LNCaP clone FGC (cell line): ENCODE data around the gene SPDYE5.
"Not testable (repeated sequence)": the region's sequence is repeated elsewhere in the genome, so short reads cannot be mapped to it uniquely, and the experiment has no call there.

Experiments used
- DNase-seq: peaks from one replicate; pipeline ENCODE4 v3.0.0-alpha.2; 2011; ENCODE audit warnings: low read depth
- H3K4me3 ChIP-seq: 2 replicates; pipeline ENCODE4 v1.5.1; 2011; ENCODE audit warnings: mild to moderate bottlenecking, low read depth, low read length, control low read depth
- CTCF ChIP-seq: IDR thresholded peaks from 2 replicates; pipeline ENCODE4 v1.5.1; 2012; ENCODE audit warnings: mild to moderate bottlenecking; ENCODE audit not compliant: control insufficient read depth, insufficient read depth; ENCODE audit errors: extremely low read depth

SPDYE5 gene

GRCh38 chr7:75492020-75492419 lies at the start of gene SPDYE5:
Gene SPDYE5 (plus strand): TSS chr7:75492320. CDS start chr7:75494048, 1,728 bp downstream.
- not testable (repeated sequence) for H3K4me3 ChIP-seq, DNase-seq

- peak overlapping the region; percentile 57 for H3K4me3 ChIP-seq
- not testable (repeated sequence) for DNase-seq
Observed at GRCh38 chr7:75442465-75443111, 49.5 kb upstream of the SPDYE5 start.

- DNase-seq, result not testable (repeated sequence)
Observed at GRCh38 chr7:75449946-75450345, 42.2 kb upstream of the SPDYE5 start.

GRCh38 chr7:75452494-75452955 lies 39.6 kb upstream of the SPDYE5 start:
- H3K4me3 ChIP-seq, DNase-seq: not testable (repeated sequence)
- peak; percentile 23; the same call in 1 of the 2 replicates for TF ChIP-seq CTCF

More at GRCh38 chr7:75449946-75450345, 42.2 kb upstream of the SPDYE5 start:
- not testable (repeated sequence) for H3K4me3 ChIP-seq

GRCh38 chr7:75456403-75456802 lies 35.7 kb upstream of the SPDYE5 start:
- DNase-seq, H3K4me3 ChIP-seq: not testable (repeated sequence)

GRCh38 chr7:75458034-75458433 lies 34.1 kb upstream of the SPDYE5 start:
- not testable (repeated sequence) for H3K4me3 ChIP-seq, DNase-seq

- H3K4me3 ChIP-seq, DNase-seq: not testable (repeated sequence)
Observed at GRCh38 chr7:75460541-75460940, 31.6 kb upstream of the SPDYE5 start.

GRCh38 chr7:75470166-75470565 lies 22.0 kb upstream of the SPDYE5 start:
- not testable (repeated sequence) for H3K4me3 ChIP-seq, DNase-seq

- not testable (repeated sequence) for DNase-seq, H3K4me3 ChIP-seq
Observed at GRCh38 chr7:75477457-75477856, 14.7 kb upstream of the SPDYE5 start.

- not testable (repeated sequence) for H3K4me3 ChIP-seq, DNase-seq
Observed at GRCh38 chr7:75480313-75480712, 11.8 kb upstream of the SPDYE5 start.

GRCh38 chr7:75485355-75485978 lies 6.7 kb upstream of the SPDYE5 start:
- peak overlapping the region; percentile 77 for H3K4me3 ChIP-seq
- not testable (repeated sequence) for DNase-seq

- peak within 1 kb of the TSS; percentile 77 for H3K4me3 ChIP-seq
Observed at GRCh38 chr7:75485979-75486643, 6.0 kb upstream of the SPDYE5 start, which contains the start of gene POM121C. Gene POM121C (minus strand): TSS chr7:75486299. CDS start chr7:75441496, 44,803 bp downstream.

GRCh38 chr7:75509033-75509432 lies 16.9 kb downstream of the SPDYE5 start:
- H3K4me3 ChIP-seq, DNase-seq: not testable (repeated sequence)

More at GRCh38 chr7:75485979-75486643, 6.0 kb upstream of the SPDYE5 start, which contains the start of gene POM121C:
- DNase-seq, result peak; percentile 67

- not testable (repeated sequence) for H3K4me3 ChIP-seq
- DNase-seq, result peak; percentile 8
Observed at GRCh38 chr7:75518842-75519241, 26.7 kb downstream of the SPDYE5 start.

GRCh38 chr7:75521727-75522126 lies 29.6 kb downstream of the SPDYE5 start:
- DNase-seq, H3K4me3 ChIP-seq: not testable (repeated sequence)

- H3K4me3 ChIP-seq, result peak overlapping the region; percentile 93
- DNase-seq, result not testable (repeated sequence)
Observed at GRCh38 chr7:75527224-75527722, 35.2 kb downstream of the SPDYE5 start.
